SW 1271 (cell line): Measurements from ENCODE around the gene GLS.
"Not testable (repeated sequence)": the region's sequence is repeated elsewhere in the genome, so short reads cannot be mapped to it uniquely, and the experiment has no call there.

Source experiments
- DNase-seq, 2 experiments: peaks; one replicate each; lab custom pipeline; 2025; lab: John Stamatoyannopoulos, UW

The GLS gene

DNA sequence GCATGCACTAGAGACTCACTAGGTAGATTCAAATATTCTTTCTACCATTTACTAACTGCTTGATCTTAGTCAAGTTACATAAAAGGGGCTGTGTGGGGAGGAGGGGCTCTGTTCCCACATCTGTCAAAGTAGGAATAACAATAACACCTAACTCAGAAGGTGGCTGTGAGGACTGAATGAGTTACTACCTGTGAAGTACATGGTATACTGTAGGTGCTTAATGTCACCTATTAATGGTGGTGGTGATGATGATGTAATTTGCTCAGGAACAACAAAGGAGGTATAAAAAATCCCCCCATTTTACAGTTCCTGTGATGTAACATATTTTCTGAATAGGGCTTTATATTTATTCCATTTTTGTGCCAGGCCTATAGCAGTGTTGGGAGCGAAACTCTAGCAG is 92.6 kb downstream of the GLS start:
- no peak for DNase-seq

DNA sequence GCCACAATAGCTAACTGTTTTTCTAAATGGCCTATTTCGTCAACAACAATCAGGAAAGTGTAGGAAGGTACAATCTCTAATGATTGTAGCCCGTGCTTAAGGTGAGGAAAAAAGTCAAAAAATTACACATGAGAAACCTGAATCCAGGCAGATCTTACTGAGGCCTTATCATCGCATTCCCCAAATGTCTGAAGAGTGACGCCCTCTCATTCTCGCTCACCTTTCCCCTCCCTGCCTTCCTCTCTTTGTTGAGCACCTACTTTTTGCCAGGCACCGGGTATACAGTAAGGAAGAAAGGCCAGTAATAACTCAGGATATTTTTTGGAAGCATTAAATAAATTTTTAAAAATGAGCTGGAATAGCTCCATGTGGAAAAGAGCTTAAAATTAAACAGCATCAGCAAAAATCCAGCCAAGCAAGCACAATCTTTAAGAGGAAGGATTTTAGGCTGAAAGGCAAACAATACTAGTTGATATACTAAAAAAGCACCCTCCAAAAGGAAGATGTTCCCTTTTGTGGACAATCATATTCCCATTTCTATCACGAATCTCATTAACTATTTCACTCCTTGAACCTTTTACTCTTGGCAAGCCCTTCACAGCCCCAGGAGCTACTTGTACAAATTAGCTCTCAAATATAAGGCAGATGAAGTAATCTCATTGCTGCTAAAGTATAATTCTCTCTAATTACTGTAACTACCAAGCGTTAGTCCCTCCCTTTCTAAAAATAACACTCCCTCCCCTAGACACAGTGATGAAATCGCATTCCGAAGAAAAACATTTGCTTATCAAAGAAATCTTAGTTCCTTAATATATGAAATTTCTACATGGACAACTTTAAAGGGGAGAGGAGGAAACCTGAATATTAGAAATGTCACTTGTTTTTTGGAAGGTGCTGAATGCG is 93.4 kb downstream of the GLS start:
- no peak for DNase-seq

DNA sequence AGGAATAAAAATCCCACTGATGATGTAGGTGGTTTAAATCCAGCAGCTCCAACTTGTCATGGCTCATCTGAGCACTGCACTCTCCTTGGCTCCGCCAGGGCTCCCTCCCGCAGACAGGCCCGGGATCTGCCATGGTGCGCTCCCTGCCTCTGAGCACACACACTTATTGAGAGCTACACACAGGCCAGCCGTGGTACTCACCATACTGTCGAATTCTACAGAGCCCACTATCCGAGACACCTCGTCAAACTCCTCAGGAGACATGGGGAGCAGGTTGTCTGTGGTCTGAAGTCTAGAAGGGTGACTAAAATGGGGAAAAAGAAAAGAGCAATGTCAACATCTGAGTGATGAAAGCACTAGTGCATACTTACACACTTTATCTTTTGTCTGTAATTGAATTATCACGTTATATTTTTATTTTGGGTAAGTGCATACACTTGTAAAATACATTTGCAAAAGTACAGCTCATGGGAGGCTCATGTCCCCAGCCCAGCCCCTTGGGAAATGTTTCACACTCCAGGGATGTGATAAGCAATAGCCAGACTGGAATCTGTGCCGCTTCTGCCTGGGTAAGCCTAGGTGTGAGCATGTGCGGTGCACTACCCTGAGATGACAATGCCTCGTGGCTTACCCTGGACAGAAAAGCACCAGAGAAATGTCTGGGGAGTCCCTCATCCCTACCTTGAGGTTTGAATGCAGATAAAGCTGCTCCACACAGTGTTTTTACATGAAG is 94.2 kb downstream of the GLS start:
- DNase-seq = no peak

DNA sequence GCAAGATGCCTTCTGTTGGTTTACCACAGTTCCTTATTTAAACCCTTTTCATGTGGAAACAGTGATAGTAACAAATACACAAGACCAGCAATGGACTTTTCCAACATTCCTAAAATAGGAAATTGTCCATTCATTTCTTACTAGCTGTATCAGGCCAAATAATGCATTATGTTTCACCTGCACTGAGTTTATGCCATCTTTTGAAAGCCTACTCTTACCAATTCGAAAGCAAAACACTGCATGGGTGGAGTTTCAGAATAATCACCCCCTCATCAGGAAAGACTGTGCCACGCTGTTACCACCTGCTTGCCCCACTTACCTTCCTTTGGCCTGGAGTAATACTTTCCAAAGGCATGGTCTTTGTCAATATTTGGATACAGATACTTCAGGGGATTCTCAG is 95.9 kb downstream of the GLS start:
- no peak for DNase-seq

DNA sequence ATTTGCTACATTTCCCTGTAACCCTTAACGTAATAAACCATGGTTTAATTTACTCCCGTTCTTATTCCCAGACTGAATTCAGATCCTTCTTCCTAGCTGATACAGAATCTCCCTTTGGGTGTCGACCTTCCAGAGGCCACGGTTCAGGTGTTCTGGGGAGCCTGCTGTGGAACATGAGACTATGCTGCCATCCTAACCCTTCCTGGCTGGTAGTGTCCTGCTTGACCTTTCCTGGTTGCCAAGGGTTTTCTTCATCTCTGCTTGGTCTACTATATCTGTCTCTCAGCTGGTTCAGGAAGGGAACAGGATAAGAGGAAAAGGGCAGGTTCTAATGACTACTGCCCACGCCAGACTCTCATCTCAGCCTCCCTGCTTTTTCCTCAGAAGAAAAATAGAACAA is 96.9 kb downstream of the GLS start:
- no peak for DNase-seq

DNA sequence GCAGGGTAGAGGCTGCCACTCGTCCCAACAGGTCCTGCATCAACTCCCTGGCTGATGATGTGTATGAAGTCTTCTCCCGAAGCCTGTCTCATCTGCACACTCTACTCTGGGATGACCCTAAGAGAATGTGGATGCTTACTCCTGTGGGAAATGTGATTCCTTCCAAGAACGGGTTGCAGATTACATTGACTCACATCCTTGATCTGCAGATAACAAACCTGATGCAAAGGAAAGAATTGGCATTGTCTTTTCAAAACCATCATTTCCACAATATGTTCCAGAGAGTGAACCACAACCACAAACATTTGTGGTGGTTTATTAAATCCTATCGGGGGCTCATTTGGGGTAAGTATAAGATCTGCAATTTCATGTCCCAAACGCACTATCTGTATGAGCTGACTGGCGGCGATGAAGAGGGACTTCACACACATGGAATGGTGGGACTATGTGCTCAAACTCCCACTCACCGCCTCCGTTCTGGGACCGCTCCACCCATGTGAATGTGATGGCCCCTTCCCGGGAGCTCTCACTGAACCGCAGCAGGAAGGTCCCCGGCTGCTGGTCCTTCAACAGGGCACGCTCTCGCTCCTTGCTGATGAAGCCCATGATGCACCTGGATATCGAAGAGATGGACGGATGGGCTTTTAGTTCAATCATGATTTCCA is 97.9 kb downstream of the GLS start:
- DNase-seq = no peak

GRCh38 chr2:190979906-190980629 is 99.4 kb downstream of the GLS start:
- DNase-seq = no peak

DNA sequence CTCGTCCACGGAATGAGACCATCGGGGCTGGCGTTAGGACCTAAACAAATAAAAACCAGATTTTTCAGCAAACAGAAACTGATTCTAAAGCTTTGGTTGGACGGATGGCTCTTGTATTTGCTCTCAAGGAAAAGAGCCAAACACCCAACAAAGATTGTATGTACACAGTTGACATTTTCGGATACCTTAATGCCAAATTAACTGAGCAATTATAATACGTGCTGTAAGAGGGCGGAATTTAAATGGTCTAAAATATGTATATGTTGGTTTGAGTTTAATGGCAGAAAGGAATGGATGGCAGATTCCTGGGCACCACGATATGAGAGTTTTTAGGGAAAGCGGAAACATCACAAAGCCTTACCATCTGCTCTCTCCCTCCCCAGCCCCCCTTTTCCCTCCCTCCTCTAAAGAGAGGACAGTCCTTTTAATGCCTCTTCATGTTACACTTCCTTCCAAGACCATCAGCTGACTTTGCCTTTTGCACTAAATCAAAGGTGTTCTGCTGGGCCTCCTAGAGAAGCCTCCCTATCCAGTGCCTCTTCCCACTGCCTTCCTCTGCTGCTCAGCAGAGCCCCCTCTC is 100.1 kb downstream of the GLS start:
- DNase-seq = no peak

DNA sequence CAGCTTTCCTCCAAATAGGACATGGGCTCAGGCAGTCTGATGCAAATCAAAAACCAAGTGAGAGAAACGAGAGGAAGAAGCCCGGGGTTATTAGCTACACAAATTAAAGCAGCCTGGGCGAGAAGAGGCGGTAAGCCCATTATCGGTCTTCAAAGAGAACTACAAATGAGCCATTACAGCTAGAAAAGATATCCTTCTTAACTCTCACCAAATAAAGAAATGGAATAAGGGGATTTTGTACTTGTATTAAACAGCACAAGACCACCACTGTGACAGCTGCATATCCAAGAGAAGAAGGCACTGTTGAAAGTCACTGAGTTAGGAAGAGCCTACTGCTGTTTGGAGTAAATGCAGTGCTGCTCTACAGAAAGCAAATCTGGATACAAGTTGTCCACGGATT is 100.7 kb downstream of the GLS start:
- DNase-seq = no peak

DNA sequence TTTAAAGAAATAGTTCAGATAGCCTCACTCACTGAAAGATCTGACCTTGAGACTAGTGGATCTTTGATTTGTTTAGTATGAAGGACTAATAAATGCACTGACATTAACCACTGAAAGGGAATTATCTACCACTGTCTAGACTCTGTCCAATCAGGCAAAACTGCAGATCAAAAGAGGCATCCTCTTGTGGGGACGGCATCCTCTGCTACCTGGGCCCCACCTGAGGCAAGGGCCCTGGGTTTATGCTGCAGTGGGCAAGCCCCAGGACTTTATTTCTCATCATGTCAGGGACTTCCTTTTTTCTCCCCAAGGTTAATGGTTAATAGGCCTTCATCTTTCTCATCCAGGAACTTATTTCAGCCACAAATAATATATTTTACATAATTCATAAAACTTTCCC is 101.1 kb downstream of the GLS start:
- no peak for DNase-seq

GRCh38 chr2:190982262-190983034 is 101.8 kb downstream of the GLS start:
- DNase-seq = no peak

DNA sequence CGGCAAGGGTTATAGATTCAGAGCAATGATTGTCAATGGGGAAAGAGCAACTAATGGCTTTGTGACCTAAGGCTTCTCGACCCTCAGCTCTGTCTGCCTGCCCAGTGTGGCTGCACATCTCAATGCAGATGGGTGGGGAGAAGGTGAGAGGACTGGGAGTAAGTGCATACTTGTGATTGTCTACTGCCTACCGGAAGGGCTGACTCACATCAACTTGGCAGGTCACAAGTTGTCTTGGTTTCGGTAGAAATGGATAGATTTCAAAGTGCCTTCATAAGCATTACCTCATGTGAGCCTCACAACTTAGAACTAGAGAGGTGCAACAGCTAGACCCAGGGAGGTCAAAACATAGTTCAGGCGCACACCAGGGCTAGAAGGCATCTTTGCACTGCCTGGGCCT is 104.0 kb downstream of the GLS start:
- DNase-seq = no peak

DNA sequence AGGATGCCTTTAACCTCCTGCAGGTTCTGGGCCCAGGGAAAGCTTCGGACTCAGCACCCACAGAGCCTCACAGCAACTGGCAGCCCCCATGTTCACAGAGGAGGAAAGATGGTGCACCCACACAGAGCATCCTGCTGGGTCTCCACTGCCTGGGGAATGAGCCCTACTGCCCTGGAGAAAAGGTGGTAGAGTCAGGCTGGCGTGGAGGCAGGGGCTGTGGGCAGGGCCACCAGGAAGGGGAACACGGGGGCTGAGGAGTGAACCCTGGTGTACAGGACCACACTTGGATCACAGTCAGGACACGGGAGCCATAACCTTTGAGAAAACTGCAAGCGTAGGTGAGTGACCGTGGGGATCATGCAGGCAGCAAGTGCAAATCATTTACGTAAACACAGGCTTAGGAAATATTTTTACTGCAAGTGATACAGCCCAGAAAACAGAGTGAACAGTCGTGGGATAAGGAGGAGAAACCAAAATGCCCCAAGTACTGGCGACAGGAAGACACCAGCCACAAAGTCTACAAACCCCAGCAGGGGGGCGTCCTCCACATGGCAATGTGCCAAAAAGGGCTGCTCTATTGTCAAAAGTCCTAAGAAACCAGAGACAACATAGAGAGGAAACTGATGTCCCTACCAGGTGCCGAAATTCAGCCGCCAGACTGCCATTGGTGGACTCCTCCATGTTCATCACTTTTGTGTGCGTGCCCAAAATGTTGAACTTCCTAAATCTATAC is 105.8 kb downstream of the GLS start:
- DNase-seq = no peak

- no peak for DNase-seq
Measured at GRCh38 chr2:190987116-190987515, 106.5 kb downstream of the GLS start.

DNA sequence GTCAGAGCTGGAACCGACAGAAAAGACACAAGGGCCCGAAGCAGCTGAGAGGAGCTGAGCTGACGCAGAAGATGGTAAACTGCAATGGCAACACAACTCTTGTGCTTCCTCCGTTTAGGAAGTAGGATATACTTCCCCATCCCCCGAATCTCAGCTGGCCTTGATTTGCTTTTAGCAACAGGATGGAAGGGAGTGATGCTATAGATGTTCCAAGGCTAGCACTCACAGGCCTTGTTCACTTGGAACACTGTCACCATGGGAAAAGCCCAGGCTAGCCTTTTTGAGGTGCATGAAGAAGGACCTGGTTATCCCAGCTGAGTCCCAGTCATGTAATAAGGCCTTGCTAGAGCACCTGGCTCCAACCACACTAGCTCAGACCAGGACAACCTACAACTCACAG is 107.3 kb downstream of the GLS start:
- DNase-seq = no peak

DNA sequence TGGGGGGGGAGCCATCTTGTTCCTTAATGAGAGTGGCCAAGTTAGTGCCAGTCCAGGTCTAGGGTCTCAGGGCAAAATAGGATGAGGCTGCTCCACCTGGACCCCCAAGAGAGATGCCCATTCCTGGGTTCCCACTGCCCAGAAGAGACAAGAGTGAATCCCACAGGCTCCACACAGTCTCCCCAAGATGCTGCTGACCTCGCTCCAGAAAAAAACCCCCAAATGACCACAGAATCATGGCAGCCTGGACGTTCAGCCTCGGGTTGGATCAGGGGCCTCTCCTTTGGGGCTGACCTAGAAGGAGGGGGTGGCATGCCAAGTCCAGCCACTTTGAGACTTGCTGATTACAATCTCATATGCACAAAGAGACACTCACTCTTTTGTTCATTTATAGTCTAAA is 108.3 kb downstream of the GLS start:
- DNase-seq = no peak

- no peak for DNase-seq
Measured at GRCh38 chr2:190990132-190990531, 109.5 kb downstream of the GLS start.

GRCh38 chr2:190993292-190993643 is 112.6 kb downstream of the GLS start:
- DNase-seq = no peak

DNA sequence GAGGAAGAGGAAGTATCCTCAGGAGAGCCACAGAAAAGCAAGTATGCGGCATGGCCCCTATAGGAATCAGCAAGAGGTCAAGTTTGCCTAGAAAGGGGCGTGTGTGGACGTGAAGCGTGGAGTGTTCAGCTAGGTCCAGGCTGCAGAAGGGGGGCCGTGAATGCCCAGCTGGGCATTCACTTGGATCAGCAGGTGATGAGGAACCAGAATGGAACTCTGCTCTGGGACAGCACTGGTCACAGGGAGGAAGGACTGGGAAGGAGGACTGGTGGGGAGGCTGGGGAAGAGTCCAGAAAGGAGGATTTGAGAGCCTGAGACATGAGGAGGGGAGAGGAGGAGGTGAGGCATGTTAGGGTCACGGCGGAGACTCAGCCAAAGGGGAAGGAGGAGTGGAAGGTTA is 113.5 kb downstream of the GLS start:
- DNase-seq = no peak

GRCh38 chr2:190995315-190995714 is 114.7 kb downstream of the GLS start:
- not testable (repeated sequence) for DNase-seq
